DOHH2 (cell line): ENCODE measurements around the gene NUBP2.

Experiments
- H3F3A ChIP-seq: fragments of 200-600 bp; sonication (generic), shearing (Covaris generic); 2 replicates; pipeline ENCODE4 v1.6.0; 2016; ENCODE audit warnings: antibody characterized with exemption, mild to moderate bottlenecking; ENCODE audit not compliant: control insufficient read depth, insufficient read depth
- H3K27ac ChIP-seq: fragments of 200-600 bp; sonication (generic); 2 replicates; pipeline ENCODE4 v1.5.1; 2014; ENCODE audit warnings: low read depth, mild to moderate bottlenecking, low read length, moderate library complexity
- H3K27me3 ChIP-seq: fragments of 200-600 bp; sonication (generic); 2 replicates; pipeline ENCODE4 v1.6.1; 2014; ENCODE audit warnings: mild to moderate bottlenecking, low read length, mixed read lengths; ENCODE audit not compliant: control insufficient read depth
- H3K36me3 ChIP-seq: fragments of 200-600 bp; sonication (generic); 2 replicates; pipeline ENCODE4 v1.6.1; 2014; ENCODE audit warnings: mild to moderate bottlenecking, low read length, moderate library complexity, mixed read lengths; ENCODE audit not compliant: control insufficient read depth
- H3K4me1 ChIP-seq: fragments of 200-600 bp; sonication (generic); 2 replicates; pipeline ENCODE4 v1.6.1; 2014; ENCODE audit warnings: mild to moderate bottlenecking, low read length, mixed read lengths; ENCODE audit not compliant: control insufficient read depth
- H3K4me2 ChIP-seq: fragments of 200-600 bp; sonication (generic); 2 replicates; pipeline ENCODE4 v1.6.0; 2014; ENCODE audit warnings: mild to moderate bottlenecking, low read length, moderate library complexity
- H3K4me3 ChIP-seq: fragments of 200-600 bp; sonication (generic); 2 replicates; pipeline ENCODE4 v1.5.1; 2014; ENCODE audit warnings: mild to moderate bottlenecking, low read length, mixed read lengths
- H3K79me2 ChIP-seq: fragments of 200-600 bp; sonication (generic); 2 replicates; pipeline ENCODE4 v1.6.1; 2014; ENCODE audit warnings: mild to moderate bottlenecking, low read length, mixed read lengths; ENCODE audit not compliant: control insufficient read depth
- H3K9me2 ChIP-seq: fragments of 200-600 bp; sonication (generic); replicated peaks from 2 replicates; pipeline ENCODE4 v1.6.1; 2014; ENCODE audit warnings: mild to moderate bottlenecking, low read length, mixed read lengths; ENCODE audit not compliant: control insufficient read depth
- H3K9me3 ChIP-seq: fragments of 200-600 bp; sonication (generic); 2 replicates; pipeline ENCODE4 v1.6.1; 2014; ENCODE audit warnings: antibody characterized with exemption, low read length, mixed read lengths; ENCODE audit not compliant: control insufficient read depth, insufficient read depth
- H4K20me1 ChIP-seq: fragments of 200-600 bp; sonication (generic); 2 replicates; pipeline ENCODE4 v1.6.0; 2014; ENCODE audit warnings: low read depth, mild to moderate bottlenecking, antibody characterized with exemption, low read length, moderate library complexity; ENCODE audit not compliant: control insufficient read depth, insufficient read depth
- EZH2phosphoT487 ChIP-seq: fragments of 200-600 bp; sonication (generic); IDR thresholded peaks from 2 replicates; pipeline ENCODE4 v1.6.1; 2017; ENCODE audit warnings: borderline replicate concordance, mild to moderate bottlenecking, antibody characterized with exemption, low read length, moderate library complexity, mixed read lengths
- TF ChIP-seq, protein P1 (sequence below): fragments of 200-600 bp; sonication (generic); IDR thresholded peaks from one replicate; pipeline ENCODE4 v1.5.1; 2014; ENCODE audit warnings: antibody characterized with exemption, mild to moderate bottlenecking, low read depth, low read length; ENCODE audit not compliant: poor library complexity, severe bottlenecking

Gene NUBP2

DNA sequence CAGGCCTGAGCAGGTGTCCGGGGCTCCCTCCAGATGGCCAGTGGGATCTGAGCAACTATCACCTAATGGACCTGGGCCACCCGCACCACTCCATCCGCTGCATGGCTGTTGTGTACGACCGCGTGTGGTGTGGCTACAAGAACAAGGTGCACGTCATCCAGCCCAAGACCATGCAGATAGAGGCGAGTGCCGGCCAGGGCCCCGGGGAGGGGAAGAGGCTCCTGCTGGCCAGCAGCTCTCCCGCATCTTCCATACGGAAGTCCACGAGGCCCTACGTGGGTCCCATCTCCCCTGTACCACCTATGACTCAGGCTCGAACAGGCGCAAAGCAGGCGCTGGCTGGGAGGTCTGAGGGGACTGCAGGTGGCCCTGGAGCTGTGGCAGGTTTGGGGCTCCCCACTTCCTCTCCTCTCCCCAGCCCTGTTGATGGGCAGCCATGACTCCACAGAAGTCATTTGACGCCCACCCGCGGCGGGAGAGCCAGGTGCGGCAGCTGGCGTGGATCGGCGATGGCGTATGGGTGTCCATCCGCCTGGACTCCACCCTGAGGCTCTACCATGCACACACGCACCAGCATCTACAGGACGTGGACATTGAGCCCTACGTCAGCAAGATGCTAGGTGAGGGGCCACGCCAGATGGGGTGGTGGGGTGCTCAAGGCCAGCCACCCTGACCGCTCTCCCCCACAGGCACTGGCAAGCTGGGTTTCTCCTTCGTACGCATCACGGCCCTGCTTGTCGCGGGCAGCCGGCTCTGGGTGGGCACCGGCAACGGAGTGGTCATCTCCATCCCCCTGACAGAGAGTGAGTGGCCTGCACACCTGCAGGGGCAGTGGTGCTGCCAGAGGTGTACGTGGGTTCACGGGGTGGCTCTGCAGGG is 15.4 kb upstream of the NUBP2 start:
- Histone ChIP-seq H3K27me3 (no peaks in the 10 kb centered on the region), H3K4me1 (peaks cover 10% of the 10 kb centered on the region), H3K4me3 (no peak overlapping the region), H3K27ac (no peak overlapping the region), H3F3A (peaks cover 16% of the 10 kb centered on the region), H3K79me2 (peaks cover 20% of the 10 kb centered on the region), H3K9me2 (no peaks in the 10 kb centered on the region), H3K9me3 (no peaks in the 10 kb centered on the region), H4K20me1 (no peaks in the 10 kb centered on the region), H3K4me2 (no peak overlapping the region), H3K36me3 (peaks cover 88% of the 10 kb centered on the region)
- no peak for TF ChIP-seq EZH2phosphoT487
- TF ChIP-seq, protein P1, sequence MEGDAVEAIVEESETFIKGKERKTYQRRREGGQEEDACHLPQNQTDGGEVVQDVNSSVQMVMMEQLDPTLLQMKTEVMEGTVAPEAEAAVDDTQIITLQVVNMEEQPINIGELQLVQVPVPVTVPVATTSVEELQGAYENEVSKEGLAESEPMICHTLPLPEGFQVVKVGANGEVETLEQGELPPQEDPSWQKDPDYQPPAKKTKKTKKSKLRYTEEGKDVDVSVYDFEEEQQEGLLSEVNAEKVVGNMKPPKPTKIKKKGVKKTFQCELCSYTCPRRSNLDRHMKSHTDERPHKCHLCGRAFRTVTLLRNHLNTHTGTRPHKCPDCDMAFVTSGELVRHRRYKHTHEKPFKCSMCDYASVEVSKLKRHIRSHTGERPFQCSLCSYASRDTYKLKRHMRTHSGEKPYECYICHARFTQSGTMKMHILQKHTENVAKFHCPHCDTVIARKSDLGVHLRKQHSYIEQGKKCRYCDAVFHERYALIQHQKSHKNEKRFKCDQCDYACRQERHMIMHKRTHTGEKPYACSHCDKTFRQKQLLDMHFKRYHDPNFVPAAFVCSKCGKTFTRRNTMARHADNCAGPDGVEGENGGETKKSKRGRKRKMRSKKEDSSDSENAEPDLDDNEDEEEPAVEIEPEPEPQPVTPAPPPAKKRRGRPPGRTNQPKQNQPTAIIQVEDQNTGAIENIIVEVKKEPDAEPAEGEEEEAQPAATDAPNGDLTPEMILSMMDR: no peak

DNA sequence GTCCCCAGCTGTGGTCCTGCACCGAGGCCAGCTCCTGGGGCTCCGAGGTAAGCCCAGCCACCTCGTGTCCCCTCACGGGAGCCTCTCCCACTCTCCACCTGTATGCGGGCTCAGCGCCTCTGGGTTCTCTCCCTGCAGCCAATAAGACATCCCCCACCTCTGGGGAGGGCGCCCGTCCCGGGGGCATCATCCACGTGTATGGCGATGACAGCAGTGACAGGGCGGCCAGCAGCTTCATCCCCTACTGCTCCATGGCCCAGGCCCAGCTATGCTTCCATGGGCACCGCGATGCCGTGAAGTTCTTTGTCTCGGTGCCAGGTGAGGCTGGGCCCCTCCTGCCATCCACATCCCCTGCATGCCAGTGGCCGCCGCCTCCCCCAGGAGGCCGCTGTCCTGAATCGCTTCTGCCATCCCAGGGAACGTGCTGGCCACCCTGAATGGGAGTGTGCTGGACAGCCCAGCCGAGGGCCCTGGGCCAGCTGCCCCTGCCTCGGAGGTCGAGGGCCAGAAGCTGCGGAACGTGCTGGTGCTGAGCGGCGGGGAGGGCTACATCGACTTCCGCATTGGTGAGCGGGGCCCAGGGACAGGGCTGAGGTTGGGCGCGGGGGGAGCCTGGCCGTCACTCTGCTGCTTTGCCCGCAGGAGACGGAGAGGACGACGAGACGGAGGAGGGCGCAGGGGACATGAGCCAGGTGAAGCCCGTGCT is 14.5 kb upstream of the NUBP2 start:
- peaks cover 18% of the 10 kb centered on the region for H3F3A ChIP-seq
- no peaks in the 10 kb centered on the region for H4K20me1 ChIP-seq
- peaks cover 10% of the 10 kb centered on the region for H3K4me1 ChIP-seq
- no peak for TF ChIP-seq EZH2phosphoT487
- TF ChIP-seq, protein P1: no peak
- peaks cover 29% of the 10 kb centered on the region for H3K79me2 ChIP-seq
- H3K27me3 ChIP-seq: no peaks in the 10 kb centered on the region
- H3K9me2 ChIP-seq: no peaks in the 10 kb centered on the region
- H3K9me3 ChIP-seq: no peaks in the 10 kb centered on the region
- no peak overlapping the region for H3K4me3 ChIP-seq
- H3K36me3 ChIP-seq: peaks cover 85% of the 10 kb centered on the region
- H3K4me2 ChIP-seq: no peak overlapping the region
- H3K27ac ChIP-seq: no peak overlapping the region

DNA sequence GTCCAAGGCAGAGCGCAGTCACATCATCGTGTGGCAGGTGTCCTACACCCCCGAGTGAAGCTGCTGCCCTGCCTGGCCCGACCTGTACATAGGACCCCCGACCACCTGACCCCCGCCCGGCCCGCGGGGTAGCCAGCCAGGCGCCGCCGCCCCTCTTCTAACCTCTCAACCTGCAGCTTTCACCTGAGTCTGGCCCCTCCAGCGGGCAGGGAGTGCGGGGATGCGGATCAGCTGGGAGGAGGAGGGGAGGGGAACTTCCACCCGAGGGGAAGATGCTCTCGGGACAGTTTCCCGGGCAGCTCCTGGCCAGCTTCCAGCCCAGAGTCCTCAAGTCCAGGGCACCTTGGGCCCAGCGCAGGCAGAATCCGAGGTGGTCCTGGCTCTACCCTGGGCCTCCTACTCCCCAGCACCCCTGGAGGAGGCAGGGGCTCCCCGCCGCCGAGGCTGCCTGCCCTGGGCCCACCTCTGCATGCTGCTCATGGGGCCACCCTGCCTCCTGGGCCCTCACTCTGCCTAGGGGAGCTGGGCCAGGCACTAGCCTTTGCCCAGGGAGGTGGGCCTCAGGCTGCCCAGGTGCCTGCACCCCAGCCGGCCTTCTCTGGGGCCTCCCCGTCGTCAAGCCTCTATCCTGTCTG is 13.9 kb upstream of the NUBP2 start:
- Histone ChIP-seq H3K27me3 (no peaks in the 10 kb centered on the region), H3K9me2 (no peaks in the 10 kb centered on the region), H3K27ac (no peak overlapping the region), H3K4me3 (no peak overlapping the region), H3K36me3 (peaks cover 85% of the 10 kb centered on the region), H3K4me1 (peaks cover 11% of the 10 kb centered on the region), H3K4me2 (no peak overlapping the region), H4K20me1 (no peaks in the 10 kb centered on the region), H3K79me2 (peaks cover 36% of the 10 kb centered on the region), H3F3A (peaks cover 18% of the 10 kb centered on the region), H3K9me3 (no peaks in the 10 kb centered on the region)
- TF ChIP-seq EZH2phosphoT487: no peak
- TF ChIP-seq, protein P1: no peak
